ENCODE measurements around the gene ZNF689.

DNA sequence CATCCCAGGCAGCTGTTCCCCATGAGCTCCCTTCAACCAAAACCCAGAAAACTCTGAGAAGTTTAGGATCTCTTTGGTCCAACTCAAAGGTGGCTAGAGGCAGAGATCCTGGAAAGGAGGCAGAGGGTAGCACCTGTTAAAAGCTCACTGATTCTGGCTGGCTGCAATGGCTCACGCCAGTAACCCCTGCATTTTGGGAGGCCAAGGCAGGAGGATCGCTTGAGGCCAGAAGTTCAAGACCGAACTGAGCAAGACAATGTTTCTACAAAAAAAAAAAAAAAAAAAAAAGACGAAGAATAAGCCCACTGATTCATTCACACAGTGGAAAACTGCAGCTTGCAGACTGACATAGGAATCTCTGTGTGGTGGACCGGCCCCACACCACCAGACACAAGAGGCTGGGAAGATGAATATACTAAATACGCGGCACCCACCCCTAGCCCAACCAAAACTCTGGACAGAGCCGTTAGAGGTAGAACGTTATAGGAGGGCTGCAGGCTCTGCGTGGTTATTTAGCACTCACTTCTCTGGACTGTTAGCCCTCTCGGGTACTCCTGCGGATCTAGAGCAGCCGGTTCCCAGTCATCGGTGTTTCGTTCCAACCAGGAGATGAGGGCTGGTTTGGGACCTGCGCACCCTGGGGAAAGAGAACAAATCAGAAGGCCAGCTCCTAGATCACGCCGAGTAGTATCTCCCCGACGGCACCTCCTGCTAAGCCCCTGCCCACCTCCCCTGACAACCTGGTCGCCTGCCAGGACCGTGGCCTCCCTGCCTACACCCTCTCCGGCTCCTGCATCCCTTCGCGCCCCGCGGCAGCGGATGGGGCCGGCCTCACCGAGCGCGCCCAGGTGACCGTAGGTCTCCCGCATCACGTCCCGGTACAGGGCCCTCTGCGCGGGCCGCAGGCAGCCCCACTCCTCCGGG, 925 bp downstream of the ZNF689 start:
- TF ChIP-seq CTCF (IDR thresholded peaks at IDR 0.05 in 2 of 3, conservative IDR thresholded peaks at IDR 0.05 in 1 of 3; ENCODE audit: borderline replicate concordance in 1 of 3, insufficient read depth in 1 of 3, low read depth in 2 of 3, low read length in 2 of 3) (no peak), JUND (IDR thresholded peaks at IDR 0.05) (no peak), TCF7L2 (IDR thresholded peaks at IDR 0.05; ENCODE audit: borderline replicate concordance, extremely low read depth, insufficient read depth, insufficient read length) (no peak), POLR2A (IDR thresholded peaks at IDR 0.05; ENCODE audit: borderline replicate concordance, extremely low read depth, insufficient read depth, insufficient read length) (no peak), POLR2AphosphoS5 (IDR thresholded peaks at IDR 0.05; ENCODE audit: low read depth, low read length) (no peak)
